ENCODE results near the gene TARM1.

TARM1 gene

GRCh38 chr19:54029930-54030490 lies 51.2 kb downstream of the TARM1 start:
- peak; percentile 6 to 12 for DNase-seq

DNA sequence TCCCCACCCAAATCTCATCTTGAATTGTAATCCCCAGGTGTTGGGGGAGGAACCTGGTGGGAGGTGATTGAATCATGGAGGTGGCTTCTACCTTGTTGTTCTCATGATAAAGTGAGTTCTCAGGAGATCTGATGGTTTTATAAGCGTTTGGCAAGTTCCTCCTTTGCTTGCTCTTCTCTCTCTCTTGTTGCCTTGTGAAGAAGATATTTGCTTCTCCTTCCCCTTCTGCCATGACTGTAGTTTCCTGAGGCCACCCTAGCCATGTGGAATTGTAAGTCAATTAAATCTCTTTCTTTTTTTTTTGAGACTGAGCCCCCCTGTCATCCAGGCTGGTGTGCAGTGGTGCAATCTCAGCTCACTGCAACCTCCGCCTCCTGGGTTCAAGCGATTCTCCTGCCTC lies 51.9 kb downstream of the TARM1 start:
- DNase-seq = no peak

GRCh38 chr19:54026656-54027055 lies 54.5 kb downstream of the TARM1 start:
- no peak for DNase-seq

- no peak for DNase-seq
Measured at GRCh38 chr19:54024660-54025059, 56.5 kb downstream of the TARM1 start.

DNA sequence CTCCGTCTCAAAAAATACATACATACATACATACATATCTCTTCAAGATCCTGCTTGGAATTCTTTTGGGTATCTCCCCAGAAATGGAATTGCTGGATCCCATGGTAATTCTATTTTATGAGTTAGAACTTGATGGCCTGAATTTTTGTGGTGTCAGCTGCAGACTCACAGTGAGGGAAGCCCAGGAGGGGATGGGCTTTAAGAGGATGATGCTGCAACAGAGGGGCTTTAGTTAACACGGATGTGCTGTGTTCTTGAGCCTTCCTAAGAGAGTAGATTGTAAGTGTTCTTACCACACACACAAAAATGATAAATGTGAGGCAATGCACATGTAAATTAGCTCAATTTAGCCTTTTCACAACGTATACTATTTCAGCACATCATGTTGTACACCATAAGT lies 58.0 kb downstream of the TARM1 start:
- DNase-seq = no peak

DNA sequence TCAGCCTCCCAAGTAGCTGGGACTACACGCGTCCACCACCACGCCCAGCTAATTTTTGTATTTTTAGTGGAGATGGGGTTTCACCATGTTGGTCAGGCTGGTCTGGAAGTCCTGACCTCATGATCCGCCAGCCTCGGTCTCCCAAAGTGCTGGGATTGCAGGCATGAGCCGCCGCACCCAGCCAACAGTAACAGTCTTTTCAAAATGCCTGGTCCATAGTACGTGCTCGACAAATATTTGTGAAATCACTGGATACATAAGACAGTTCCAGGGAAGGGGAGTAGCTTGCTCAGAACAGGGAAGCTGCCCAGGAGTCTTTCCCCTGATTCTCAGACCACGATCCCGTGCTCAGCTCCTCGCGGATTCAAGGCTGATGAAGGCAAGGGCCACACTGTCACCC lies 59.2 kb downstream of the TARM1 start:
- no peak for DNase-seq

DNA sequence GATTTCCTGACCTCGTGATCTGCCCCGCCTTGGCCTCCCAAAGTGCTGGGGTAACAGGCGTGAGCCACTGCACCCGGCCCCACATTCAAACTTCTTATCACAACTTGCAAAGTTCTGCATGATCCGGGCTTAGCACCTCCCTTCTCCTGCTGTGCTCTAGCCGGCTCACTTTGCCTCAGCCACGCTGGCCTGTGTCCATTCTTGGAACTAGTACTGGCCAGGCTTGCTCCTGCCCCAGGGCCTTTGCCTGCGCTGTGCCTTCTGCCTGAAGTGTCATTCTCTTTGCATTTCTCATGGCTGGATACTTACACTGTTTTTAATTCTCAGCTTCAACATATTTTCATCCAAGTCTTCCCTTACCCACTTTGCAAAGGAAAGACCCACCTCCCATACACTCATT lies 59.8 kb downstream of the TARM1 start:
- DNase-seq = no peak

All from NCI-H2081 (cell line).